8988T (cell line): Measurements from ENCODE around the gene FNDC1.
"Not testable (repeated sequence)": the region's sequence is repeated elsewhere in the genome, so short reads cannot be mapped to it uniquely, and the experiment has no call there.

Source experiments
- DNase-seq: peaks from one replicate; pipeline ENCODE4 v3.0.0; 2011

The FNDC1 gene

GRCh38 chr6:159259441-159260125, 90.4 kb downstream of the FNDC1 start:
- no peak for DNase-seq

- no peak for DNase-seq
Measured at GRCh38 chr6:159260208-159260607, 91.0 kb downstream of the FNDC1 start.

- no peak for DNase-seq
Measured at GRCh38 chr6:159261995-159262394, 92.8 kb downstream of the FNDC1 start.

GRCh38 chr6:159262586-159262985, 93.4 kb downstream of the FNDC1 start:
- no peak for DNase-seq

GRCh38 chr6:159267165-159267564, 98.0 kb downstream of the FNDC1 start:
- no peak for DNase-seq

GRCh38 chr6:159268511-159268910, 99.3 kb downstream of the FNDC1 start:
- no peak for DNase-seq

GRCh38 chr6:159271257-159271656, 102.1 kb downstream of the FNDC1 start:
- no peak for DNase-seq

GRCh38 chr6:159278626-159279025, 109.4 kb downstream of the FNDC1 start:
- DNase-seq: no peak

- no peak for DNase-seq
Measured at GRCh38 chr6:159279790-159280277, 110.6 kb downstream of the FNDC1 start.

- no peak for DNase-seq
Measured at GRCh38 chr6:159282421-159282820, 113.2 kb downstream of the FNDC1 start.

- DNase-seq: not testable (repeated sequence)
Measured at GRCh38 chr6:159284661-159285060, 115.5 kb downstream of the FNDC1 start.

GRCh38 chr6:159298840-159299239, 129.6 kb downstream of the FNDC1 start:
- no peak for DNase-seq

GRCh38 chr6:159299566-159299965, 130.4 kb downstream of the FNDC1 start:
- no peak for DNase-seq

- no peak for DNase-seq
Measured at GRCh38 chr6:159301277-159301676, 132.1 kb downstream of the FNDC1 start.

GRCh38 chr6:159301810-159302593, 132.8 kb downstream of the FNDC1 start:
- DNase-seq: no peak

- no peak for DNase-seq
Measured at GRCh38 chr6:159302594-159302992, 133.4 kb downstream of the FNDC1 start.

- DNase-seq: no peak
Measured at GRCh38 chr6:159303159-159303558, 134.0 kb downstream of the FNDC1 start.

- no peak for DNase-seq
Measured at GRCh38 chr6:159303784-159304183, 134.6 kb downstream of the FNDC1 start.

- DNase-seq: no peak
Measured at GRCh38 chr6:159304641-159305040, 135.4 kb downstream of the FNDC1 start.

GRCh38 chr6:159305159-159305558, 136.0 kb downstream of the FNDC1 start:
- no peak for DNase-seq

GRCh38 chr6:159305804-159306537, 136.8 kb downstream of the FNDC1 start:
- DNase-seq: no peak

GRCh38 chr6:159307246-159307790, 138.1 kb downstream of the FNDC1 start:
- no peak for DNase-seq

GRCh38 chr6:159308198-159308597, 139.0 kb downstream of the FNDC1 start:
- no peak for DNase-seq
